NOMO-1 (cell line): ENCODE results near the gene ALG9.
"Not testable (repeated sequence)": the region's sequence is repeated elsewhere in the genome, so short reads cannot be mapped to it uniquely, and the experiment has no call there.

Experiments
- DNase-seq, 2 experiments: peaks; one replicate each; lab custom pipeline; 2025; ENCODE audit not compliant: unreplicated experiment in 2 of 2; lab: John Stamatoyannopoulos, UW

Gene ALG9

DNA sequence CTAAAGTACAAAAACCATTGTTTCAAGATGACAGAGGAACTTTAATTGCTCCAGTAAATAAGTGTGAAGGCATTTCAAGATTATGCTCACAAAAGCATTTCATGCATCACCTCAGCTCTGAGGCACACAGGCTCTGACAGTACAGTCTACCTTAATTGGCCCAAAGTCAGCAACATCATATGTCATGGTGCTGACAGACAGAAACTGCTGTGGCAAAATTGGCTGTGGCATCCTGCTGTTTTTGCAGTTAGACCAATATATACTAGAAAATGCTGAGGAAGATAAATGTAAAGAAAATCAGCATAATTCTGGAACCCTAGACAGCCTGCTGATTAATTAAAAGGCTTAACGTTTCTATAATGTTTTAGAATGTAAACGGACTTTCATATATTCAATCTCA lies 70.2 kb downstream of the ALG9 start:
- no peak for DNase-seq

GRCh38 chr11:111798279-111798678 lies 73.1 kb downstream of the ALG9 start:
- DNase-seq: no peak

DNA sequence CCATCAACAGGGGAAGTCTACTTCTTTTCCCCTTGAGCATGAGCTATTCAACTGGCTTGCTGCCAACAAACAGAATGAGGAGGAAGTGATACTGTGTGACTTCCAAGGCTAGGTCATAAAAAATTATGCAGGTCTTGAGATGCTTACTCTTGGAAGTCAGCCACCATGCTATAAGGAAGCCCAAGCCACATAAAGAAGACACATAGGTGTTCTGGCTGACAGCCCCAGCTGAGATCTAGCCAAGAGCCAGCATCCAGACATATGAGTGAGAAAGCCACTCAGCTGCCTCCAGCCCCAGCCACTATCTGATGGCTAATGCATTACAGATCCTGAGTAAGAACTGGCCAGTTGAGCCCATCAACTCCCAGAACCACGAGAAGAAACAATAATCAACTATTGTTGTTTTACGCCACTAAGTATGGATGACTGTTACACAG lies 74.2 kb downstream of the ALG9 start:
- DNase-seq: peak; percentile 33 to 81

DNA sequence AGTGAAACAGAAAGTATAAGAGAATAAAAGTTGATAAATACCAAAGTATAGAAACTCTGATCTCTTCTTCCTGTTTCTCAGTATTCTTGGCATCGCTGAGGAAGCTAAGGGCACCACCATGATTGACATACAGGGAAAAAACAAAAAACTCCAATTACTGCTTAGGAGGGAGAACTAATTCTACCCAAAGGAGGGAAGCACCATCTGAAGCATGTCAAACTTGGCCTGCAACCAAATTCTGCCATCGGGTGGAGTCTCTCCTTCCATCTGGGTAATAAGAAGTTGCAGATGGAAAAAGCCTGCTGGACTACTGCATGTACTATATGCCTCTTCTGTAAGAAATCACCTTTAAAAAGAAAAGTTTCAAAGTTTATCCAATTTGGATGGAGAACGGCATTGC lies 74.7 kb downstream of the ALG9 start:
- peak in 1 of 2 experiments; percentile 34 for DNase-seq

DNA sequence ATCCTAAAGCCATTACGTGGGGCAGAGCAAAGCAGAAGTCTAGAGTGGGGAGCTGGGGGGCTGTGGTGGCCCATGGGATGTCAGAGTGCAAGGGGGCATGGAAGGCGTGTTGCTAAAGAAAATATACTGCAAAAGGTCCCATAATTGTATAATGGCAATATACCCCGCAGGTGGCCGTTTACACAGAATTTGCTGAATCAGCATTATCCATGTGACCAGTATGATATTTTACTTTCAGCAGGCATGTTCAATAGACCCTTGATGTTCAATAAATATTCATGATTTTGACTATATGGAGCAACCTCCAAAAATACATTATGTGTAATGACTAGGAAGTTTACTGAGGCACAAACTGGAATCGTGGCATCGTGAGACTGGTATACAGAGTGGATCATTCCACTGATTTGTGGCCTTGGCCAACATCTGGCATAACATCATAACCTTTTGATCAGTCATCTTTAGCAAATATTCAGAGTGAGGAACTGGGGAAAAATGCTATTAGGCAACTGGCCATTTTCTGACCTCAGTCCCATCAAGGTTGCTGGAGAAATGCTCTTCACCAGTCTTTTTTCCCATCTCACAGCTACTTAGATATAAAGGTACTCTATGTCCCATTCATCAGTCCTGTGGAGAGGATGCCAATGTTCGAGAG lies 75.9 kb downstream of the ALG9 start:
- no peak for DNase-seq

DNA sequence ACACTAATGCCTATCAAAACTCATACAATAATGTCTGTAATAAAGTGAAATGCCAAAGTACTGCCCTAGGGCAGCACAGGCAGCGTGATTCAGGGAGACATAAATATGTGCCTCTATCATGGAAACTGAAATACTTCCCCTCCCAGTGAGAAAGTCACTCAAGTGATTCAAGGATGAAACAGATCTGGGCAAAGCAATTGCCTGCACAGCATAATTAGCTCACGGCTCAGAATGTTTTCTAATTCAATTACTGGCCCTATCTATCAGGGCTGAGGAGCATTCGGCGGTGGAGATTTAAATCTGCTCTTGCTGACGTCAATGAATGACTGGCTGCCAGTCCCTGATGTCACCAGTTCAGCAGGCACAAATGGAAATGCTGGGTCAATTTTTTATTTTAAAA lies 77.5 kb downstream of the ALG9 start:
- no peak for DNase-seq

DNA sequence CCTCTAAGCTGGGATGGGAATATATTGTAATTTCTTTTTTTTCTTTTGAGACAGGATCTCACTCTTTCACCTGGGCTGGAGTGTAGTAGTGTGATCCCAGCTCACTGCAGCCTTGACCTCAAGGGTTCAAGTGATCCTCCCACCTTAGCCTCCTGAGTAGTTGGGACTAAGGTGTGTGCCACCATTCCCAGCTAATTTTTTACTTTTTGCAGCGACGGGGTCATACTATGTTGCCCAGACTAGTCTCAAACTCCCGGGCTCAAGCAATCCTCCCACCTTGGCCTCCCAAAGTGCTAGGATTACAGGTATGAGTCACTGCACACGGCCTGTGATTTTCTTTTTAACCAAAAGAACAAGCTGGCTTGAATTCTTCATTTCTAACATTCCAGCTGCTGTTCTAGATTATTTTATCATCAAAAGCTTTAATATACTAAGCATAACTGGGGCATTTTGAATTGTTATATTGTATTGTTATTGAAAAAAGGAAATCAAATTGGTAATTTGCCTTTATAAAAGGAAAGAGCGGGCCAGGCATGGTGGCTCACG lies 78.4 kb downstream of the ALG9 start:
- DNase-seq: no peak

- no peak for DNase-seq
Observed at GRCh38 chr11:111792314-111792713, 79.1 kb downstream of the ALG9 start.

GRCh38 chr11:111788464-111788863 lies 82.9 kb downstream of the ALG9 start:
- DNase-seq: no peak

GRCh38 chr11:111788051-111788450 lies 83.3 kb downstream of the ALG9 start:
- DNase-seq: peak; percentile 3 to 44

DNA sequence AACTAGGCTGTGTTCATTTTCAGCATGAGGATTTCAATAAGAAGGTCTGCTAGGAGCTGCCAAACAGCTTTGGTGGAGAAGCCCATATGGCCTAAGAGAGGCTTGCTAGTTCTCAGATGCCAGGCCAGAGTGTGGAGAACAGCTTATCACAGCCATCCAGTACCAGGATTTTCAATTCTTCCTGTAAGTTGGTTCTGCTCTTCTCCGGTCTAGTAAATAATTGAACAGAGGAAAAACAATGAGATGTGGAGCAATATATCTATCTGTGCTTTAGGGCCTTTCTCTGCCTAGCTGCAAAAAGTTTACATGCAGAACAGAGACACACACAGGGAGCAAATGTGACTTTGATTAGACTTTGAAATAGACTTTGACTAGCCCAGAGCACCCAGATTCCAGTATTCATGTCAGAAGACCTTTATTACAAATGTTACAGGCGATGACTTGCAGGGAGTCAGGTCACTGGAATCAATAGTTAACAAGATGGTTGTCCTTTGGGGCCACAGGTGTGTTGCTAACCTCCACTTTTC lies 85.4 kb downstream of the ALG9 start:
- no peak for DNase-seq

DNA sequence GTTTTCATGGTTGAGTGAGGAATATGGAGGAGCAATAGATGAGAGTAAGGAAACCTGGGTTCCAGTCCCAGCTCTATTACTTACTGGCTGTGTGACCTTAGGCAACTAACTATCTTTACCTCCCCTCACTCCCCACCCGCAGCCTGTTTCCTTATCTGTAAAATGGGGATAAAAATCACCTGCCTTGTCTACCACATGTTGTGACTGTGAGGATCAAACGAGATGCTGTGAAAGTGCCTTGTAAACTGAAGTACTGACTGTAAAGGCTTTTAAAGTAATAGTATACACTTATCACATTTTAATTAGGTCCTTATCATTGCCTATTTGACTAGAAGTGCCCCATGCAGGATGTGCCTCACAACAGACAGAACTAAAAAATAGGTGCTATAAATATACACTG lies 86.3 kb downstream of the ALG9 start:
- no peak for DNase-seq

GRCh38 chr11:111784311-111784710 lies 87.1 kb downstream of the ALG9 start:
- not testable (repeated sequence) for DNase-seq

DNA sequence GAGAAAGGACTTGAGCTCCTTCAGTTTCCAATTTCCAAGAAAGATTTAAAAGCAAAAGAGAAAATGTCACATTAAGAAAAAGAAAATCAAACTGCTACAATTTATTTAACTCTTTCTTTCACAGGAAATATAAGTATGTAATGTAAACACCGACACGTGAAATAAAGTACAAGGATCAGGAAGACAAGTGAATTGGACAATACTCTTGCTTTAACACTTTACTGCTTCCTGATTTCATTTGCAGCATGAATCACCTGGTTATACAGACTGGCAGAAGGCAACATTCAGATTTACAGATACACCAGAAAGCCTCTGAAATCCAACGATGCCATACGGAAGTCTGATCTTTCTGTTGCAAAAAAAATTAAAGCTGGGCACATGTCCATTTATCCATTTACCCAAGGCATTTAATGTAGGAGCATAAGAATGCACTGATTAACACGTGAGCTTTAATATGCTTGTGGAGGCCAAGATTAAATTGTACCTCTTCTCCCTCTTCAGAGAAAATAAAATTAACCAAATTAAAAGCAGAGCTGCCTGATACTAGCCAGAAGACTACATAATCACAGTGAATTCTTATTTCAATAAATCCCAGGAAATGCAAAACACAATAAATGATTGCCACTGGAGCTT lies 89.2 kb downstream of the ALG9 start:
- DNase-seq: no peak

DNA sequence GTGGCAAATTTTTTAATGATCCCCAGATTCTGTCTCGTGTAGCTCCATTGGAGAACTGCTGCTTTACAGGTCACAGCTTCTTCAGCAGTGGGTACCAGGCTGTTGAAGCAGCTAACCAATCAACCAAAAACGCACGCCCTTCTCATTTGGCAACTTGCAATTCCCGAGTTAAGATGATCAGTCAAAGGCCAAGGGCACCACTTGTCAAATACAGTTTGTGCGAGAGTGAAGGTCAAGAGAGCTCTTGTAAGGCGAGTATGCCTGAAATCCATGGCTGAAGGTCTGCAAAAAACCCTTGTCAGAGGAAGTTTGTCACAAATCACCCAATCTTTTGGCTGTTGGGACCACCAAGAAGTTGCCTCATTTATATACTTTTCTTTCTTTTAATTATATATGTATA lies 92.3 kb downstream of the ALG9 start:
- no peak for DNase-seq

DNA sequence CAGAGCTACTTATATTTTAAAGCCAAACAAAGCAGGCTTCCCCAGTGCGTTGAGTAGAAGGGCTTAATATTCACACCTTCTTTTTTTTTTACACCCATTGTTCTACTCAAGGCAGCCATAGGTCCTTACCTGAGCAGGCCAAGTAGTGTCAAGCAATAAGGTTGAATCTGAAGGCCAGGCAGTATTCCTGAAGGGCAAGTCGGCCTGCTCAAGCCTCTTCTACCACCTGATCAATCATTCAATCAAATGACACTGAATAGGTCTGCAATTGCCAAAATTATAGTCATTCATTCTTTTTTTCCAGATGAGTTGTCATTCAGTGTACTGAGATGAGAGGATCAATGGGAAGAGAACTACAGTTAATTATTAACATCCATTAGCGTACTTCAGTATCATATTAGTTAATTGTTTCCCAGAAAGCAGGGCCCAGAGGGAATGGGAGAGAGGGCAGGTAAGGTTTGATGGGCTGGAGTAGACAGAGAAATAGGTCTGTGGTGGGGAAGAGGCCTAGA lies 93.3 kb downstream of the ALG9 start:
- DNase-seq: no peak

GRCh38 chr11:111777094-111778046 lies 94.0 kb downstream of the ALG9 start:
- peak in 1 of 2 experiments; percentile 54 for DNase-seq

GRCh38 chr11:111776398-111777093 lies 94.8 kb downstream of the ALG9 start:
- DNase-seq: no peak

GRCh38 chr11:111774955-111775710 lies 96.2 kb downstream of the ALG9 start:
- DNase-seq: no peak
